GM18909 (cell line): ENCODE measurements around the gene ELP1.
A peak's percentile ranks its signal among the peaks of the same experiment; 100 is the strongest.
"Not testable (repeated sequence)": the region's sequence is repeated elsewhere in the genome, so short reads cannot be mapped to it uniquely, and the experiment has no call there.

Experiments used
- ATAC-seq: cut with Tn5 transposase; IDR thresholded peaks from one replicate; pipeline ENCODE4 v1.9.1; 2021; ENCODE audit warnings: mild to moderate bottlenecking; ENCODE audit not compliant: unreplicated experiment, poor library complexity

Gene ELP1

GRCh38 chr9:108933718-108934322 is at the start of gene ELP1:
Gene ELP1 (minus strand): TSS chr9:108934124. CDS start chr9:108931146, 2,978 bp downstream.
- peak; percentile 88 for ATAC-seq

- no peak for ATAC-seq
These were observed 47.0 kb upstream of the ELP1 start for GRCh38 chr9:108980893-108981292.

GRCh38 chr9:108978205-108978604 is 44.3 kb upstream of the ELP1 start:
- ATAC-seq, result no peak

GRCh38 chr9:108973895-108974294 is 40.0 kb upstream of the ELP1 start:
- no peak for ATAC-seq

GRCh38 chr9:108972626-108973209 is 38.8 kb upstream of the ELP1 start:
- ATAC-seq, result no peak

- no peak for ATAC-seq
These were observed 38.3 kb upstream of the ELP1 start for GRCh38 chr9:108972186-108972585.

GRCh38 chr9:108971392-108971791 is 37.5 kb upstream of the ELP1 start:
- not testable (repeated sequence) for ATAC-seq

- ATAC-seq, result no peak
These were observed 34.0 kb upstream of the ELP1 start for GRCh38 chr9:108967916-108968315.

GRCh38 chr9:108963459-108964143 is 29.7 kb upstream of the ELP1 start:
- no peak for ATAC-seq

GRCh38 chr9:108961151-108961550 is 27.2 kb upstream of the ELP1 start:
- no peak for ATAC-seq

- ATAC-seq, result no peak
These were observed 26.4 kb upstream of the ELP1 start for GRCh38 chr9:108960331-108960730.

- no peak for ATAC-seq
These were observed 22.7 kb upstream of the ELP1 start for GRCh38 chr9:108956631-108957026.

- no peak for ATAC-seq
These were observed 22.2 kb upstream of the ELP1 start for GRCh38 chr9:108956022-108956630.

- no peak for ATAC-seq
These were observed 20.2 kb upstream of the ELP1 start for GRCh38 chr9:108953983-108954574.

GRCh38 chr9:108951578-108951977 is 17.7 kb upstream of the ELP1 start:
- ATAC-seq, result no peak

GRCh38 chr9:108950168-108950567 is 16.2 kb upstream of the ELP1 start:
- ATAC-seq, result no peak

- ATAC-seq, result no peak
These were observed 6.1 kb upstream of the ELP1 start for GRCh38 chr9:108939975-108940374.

- no peak for ATAC-seq
These were observed 3.8 kb upstream of the ELP1 start for GRCh38 chr9:108937561-108938305.

GRCh38 chr9:108934323-108934893 is 484 bp upstream of the ELP1 start, which contains the start of gene ABITRAM:
Gene ABITRAM (plus strand): TSS chr9:108934400. CDS start chr9:108934487, 87 bp downstream.
- ATAC-seq, result peak; percentile 82

GRCh38 chr9:108933231-108933717 is 650 bp downstream of the ELP1 start:
- no peak for ATAC-seq
